Neuronal stem cell (in vitro differentiated cells): ENCODE results near the gene ACAP2.

Source experiments
- DNase-seq: peaks from one replicate; pipeline ENCODE4 v3.0.0-alpha.2; 2013; ENCODE audit warnings: low spot score
- H2AFZ ChIP-seq: one replicate; pipeline ENCODE4 v1.6.1; 2013; ENCODE audit warnings: mild to moderate bottlenecking, low read length, inconsistent platforms
- H2AK5ac ChIP-seq: 2 replicates; pipeline ENCODE4 v1.6.1; 2013; ENCODE audit warnings: low read depth, mild to moderate bottlenecking, inconsistent platforms, low read length, moderate library complexity, mixed read lengths
- H2BK120ac ChIP-seq: 2 replicates; pipeline ENCODE4 v1.6.1; 2013; ENCODE audit warnings: low read depth, mild to moderate bottlenecking, inconsistent platforms, low read length, moderate library complexity, mixed read lengths
- H2BK12ac ChIP-seq: one replicate; pipeline ENCODE4 v1.6.1; 2013; ENCODE audit warnings: low read length, inconsistent platforms
- H2BK15ac ChIP-seq: 2 replicates; pipeline ENCODE4 v1.6.1; 2013; ENCODE audit warnings: mild to moderate bottlenecking, low read length, inconsistent platforms, mixed read lengths
- H2BK5ac ChIP-seq: one replicate; pipeline ENCODE4 v1.6.1; 2013; ENCODE audit warnings: inconsistent platforms, mild to moderate bottlenecking, low read length, moderate library complexity
- H3K14ac ChIP-seq: one replicate; pipeline ENCODE4 v1.6.1; 2013; ENCODE audit warnings: low read length, inconsistent platforms
- H3K18ac ChIP-seq: 2 replicates; pipeline ENCODE4 v1.6.1; 2013; ENCODE audit warnings: low read length, inconsistent platforms
- H3K23ac ChIP-seq: 2 replicates; pipeline ENCODE4 v1.6.1; 2013; ENCODE audit warnings: low read depth, mild to moderate bottlenecking, mixed read lengths, low read length, inconsistent platforms; ENCODE audit not compliant: poor library complexity
- H3K27ac ChIP-seq: replicated peaks from 3 replicates; pipeline ENCODE4 v1.5.1; 2013; ENCODE audit warnings: low read length, inconsistent platforms
- H3K27me3 ChIP-seq, 3 experiments: 2 replicates each; pipeline ENCODE4 v1.6.1; 2013; ENCODE audit warnings: low read length in 3 of 3, mild to moderate bottlenecking in 2 of 3, inconsistent platforms in 1 of 3, low read depth in 1 of 3, mixed read lengths in 1 of 3, moderate library complexity in 1 of 3; ENCODE audit not compliant: control insufficient read depth in 3 of 3, insufficient read depth in 3 of 3
- H3K36me3 ChIP-seq, 2 donors: replicated peaks in 1 of 2; 2 replicates each; pipeline ENCODE4 v1.6.1; 2013; ENCODE audit warnings: low read length in 2 of 2; ENCODE audit not compliant: control insufficient read depth in 2 of 2, insufficient read depth in 2 of 2
- H3K4ac ChIP-seq: 2 replicates; pipeline ENCODE4 v1.6.1; 2013; ENCODE audit warnings: inconsistent platforms, mild to moderate bottlenecking, low read length, moderate library complexity
- H3K4me1 ChIP-seq, 2 donors: 1 replicate in 1 of 2; 2 replicates in 1 of 2; pipeline ENCODE4 v1.6.1; 2013; ENCODE audit warnings: low read length in 2 of 2, low read depth in 1 of 2; ENCODE audit not compliant: control insufficient read depth in 2 of 2, insufficient read depth in 1 of 2
- H3K4me2 ChIP-seq: one replicate; pipeline ENCODE4 v1.6.1; 2013; ENCODE audit warnings: mild to moderate bottlenecking, low read length, inconsistent platforms; ENCODE audit not compliant: insufficient read depth, poor library complexity, severe bottlenecking
- H3K4me3 ChIP-seq, 2 donors: 2 replicates each; pipeline ENCODE4 v1.5.1; 2013; ENCODE audit warnings: low read length in 2 of 2, mild to moderate bottlenecking in 2 of 2, inconsistent platforms in 1 of 2, moderate library complexity in 1 of 2
- H3K79me1 ChIP-seq: one replicate; pipeline ENCODE4 v1.6.1; 2013; ENCODE audit warnings: low read depth, mild to moderate bottlenecking, inconsistent platforms, low read length, moderate library complexity
- H3K9ac ChIP-seq: one replicate; pipeline ENCODE4 v1.6.1; 2013; ENCODE audit warnings: mild to moderate bottlenecking, low read depth, low read length, inconsistent platforms; ENCODE audit not compliant: poor library complexity
- H3K9me3 ChIP-seq, 2 donors: replicated peaks in 1 of 2; 2 replicates each; pipeline versions ENCODE3 to v1.6.1; 2013; ENCODE audit warnings: low read length in 2 of 2, mild to moderate bottlenecking in 2 of 2, inconsistent platforms in 1 of 2, low read depth in 1 of 2, mixed read lengths in 1 of 2, moderate library complexity in 1 of 2; ENCODE audit not compliant: control insufficient read depth in 2 of 2, insufficient read depth in 1 of 2
- H4K8ac ChIP-seq: one replicate; pipeline ENCODE4 v1.6.1; 2013; ENCODE audit warnings: low read depth, mild to moderate bottlenecking, inconsistent platforms, low read length, moderate library complexity
- H4K91ac ChIP-seq: one replicate; pipeline ENCODE4 v1.6.1; 2013; ENCODE audit warnings: low read length, low read depth, mild to moderate bottlenecking, inconsistent platforms; ENCODE audit not compliant: poor library complexity
- WGBS, 2 donors: extraction: QIAGEN DNeasy Blood & Tissue Kit; methylation state at CpG; one replicate each; pipeline ENCODE4 v1.1.7; 2013; ENCODE audit warnings: missing lambda C conversion rate in 2 of 2, mixed read lengths in 1 of 2; ENCODE audit not compliant: insufficient read length in 2 of 2, insufficient replicate concordance in 1 of 2; ENCODE audit errors: extremely low coverage in 2 of 2; 5-methylcytosine and 5-hydroxymethylcytosine counted together

The ACAP2 gene

DNA sequence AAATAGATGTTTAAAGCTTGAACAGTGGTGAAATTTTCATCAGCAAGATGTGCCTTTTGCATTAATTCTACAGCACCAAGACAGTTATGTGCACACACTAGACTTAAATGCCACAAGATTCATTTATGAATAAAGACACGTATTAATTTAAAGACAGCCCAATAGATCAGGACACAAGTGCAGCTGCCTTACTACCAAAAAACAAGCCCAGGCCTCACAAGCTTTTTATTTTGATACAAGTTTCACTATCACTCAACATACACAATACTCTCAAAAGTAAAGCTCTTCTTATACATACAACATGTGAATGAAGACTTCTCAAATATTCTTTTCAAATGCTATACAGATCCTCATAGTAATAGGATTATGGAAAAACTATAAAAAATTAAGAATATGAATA lies 2.4 kb downstream of the ACAP2 start:
- no peak overlapping the region for H2BK5ac ChIP-seq
- peaks cover 6% of the 10 kb centered on the region for H3K79me1 ChIP-seq
- no peak overlapping the region for H3K4me2 ChIP-seq
- no peak overlapping the region for H3K27ac ChIP-seq
- no peak overlapping the region for H3K23ac ChIP-seq
- no peak overlapping the region for H4K8ac ChIP-seq
- H3K14ac ChIP-seq = no peak overlapping the region
- no peak for DNase-seq
- no peak overlapping the region for H3K18ac ChIP-seq
- no peaks in the 10 kb centered on the region for H3K9me3 ChIP-seq
- no peak overlapping the region for H2BK15ac ChIP-seq
- H3K36me3 ChIP-seq = no peaks in the 10 kb centered on the region
- no peak overlapping the region for H2BK120ac ChIP-seq
- H2BK12ac ChIP-seq = no peak overlapping the region
- no peak overlapping the region for H2AK5ac ChIP-seq
- H3K9ac ChIP-seq = no peak overlapping the region
- WGBS, 2 donors = no CpG with 5 or more reads among the region's 1 CpG
- no peaks in the 10 kb centered on the region for H3K27me3 ChIP-seq
- H3K4me3 ChIP-seq = no peak overlapping the region
- peaks cover 5 to 13% of the 10 kb centered on the region in 2 donors for H3K4me1 ChIP-seq
- no peak overlapping the region for H4K91ac ChIP-seq
- no peak overlapping the region for H3K4ac ChIP-seq
- H2AFZ ChIP-seq = no peak overlapping the region

GRCh38 chr3:195438371-195438770 lies 4.4 kb downstream of the ACAP2 start:
- WGBS, 2 donors = no CpG with 5 or more reads among the region's 2 CpGs
- Histone ChIP-seq H3K4me2 (no peak overlapping the region), H2AK5ac (no peak overlapping the region), H3K14ac (no peak overlapping the region), H3K79me1 (peaks cover 6% of the 10 kb centered on the region), H2BK12ac (no peak overlapping the region), H3K4me3 (no peak overlapping the region), H3K27me3 (no peaks in the 10 kb centered on the region), H3K4me1 (peaks cover 1 to 10% of the 10 kb centered on the region in 2 donors), H4K8ac (no peak overlapping the region), H3K27ac (no peak overlapping the region), H3K9ac (no peak overlapping the region), H3K18ac (no peak overlapping the region), H3K36me3 (no peaks in the 10 kb centered on the region), H2BK15ac (no peak overlapping the region), H2AFZ (no peak overlapping the region), H3K9me3 (no peaks in the 10 kb centered on the region), H3K4ac (no peak overlapping the region), H3K23ac (no peak overlapping the region), H2BK120ac (no peak overlapping the region), H4K91ac (no peak overlapping the region), H2BK5ac (no peak overlapping the region)
- DNase-seq = no peak

DNA sequence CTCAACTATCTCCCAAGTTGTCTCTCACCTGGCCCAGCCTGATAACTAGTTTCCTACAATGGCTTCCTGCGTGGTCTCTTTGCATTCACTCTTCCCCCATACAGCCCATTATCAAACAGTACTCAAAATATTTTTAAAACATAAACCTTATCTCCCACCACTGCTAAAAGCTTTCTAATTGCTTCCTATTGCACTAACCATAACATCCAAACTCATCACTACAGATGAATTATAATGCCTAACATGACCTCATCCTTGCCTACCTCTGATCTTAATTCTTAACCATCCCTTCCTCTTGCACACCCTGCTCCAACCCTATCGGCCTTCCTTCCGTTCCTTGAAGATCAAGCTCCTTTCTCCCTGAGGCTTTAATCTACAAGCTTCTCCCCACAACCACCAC lies 17.0 kb downstream of the ACAP2 start:
- Histone ChIP-seq H3K27ac (no peak overlapping the region), H3K23ac (no peak overlapping the region), H2AK5ac (no peak overlapping the region), H3K79me1 (no peaks in the 10 kb centered on the region), H2BK120ac (no peak overlapping the region), H2BK12ac (no peak overlapping the region), H4K8ac (no peak overlapping the region), H3K27me3 (no peaks in the 10 kb centered on the region), H3K4me3 (no peak overlapping the region), H3K36me3 (no peaks in the 10 kb centered on the region), H3K4ac (no peak overlapping the region), H3K4me1 (peaks cover 0 to 2% of the 10 kb centered on the region in 2 donors), H4K91ac (no peak overlapping the region), H2AFZ (no peak overlapping the region), H2BK5ac (no peak overlapping the region), H3K4me2 (no peak overlapping the region), H2BK15ac (no peak overlapping the region), H3K14ac (no peak overlapping the region), H3K9me3 (peaks cover 0 to 2% of the 10 kb centered on the region in 2 donors), H3K9ac (no peak overlapping the region), H3K18ac (no peak overlapping the region)
- no peak for DNase-seq
- no CpG with 5 or more reads among the region's 3 CpGs for WGBS, 2 donors

- no peak overlapping the region for H2AK5ac ChIP-seq
- peaks cover 0 to 2% of the 10 kb centered on the region in 2 donors for H3K4me1 ChIP-seq
- H3K27ac ChIP-seq = no peak overlapping the region
- H4K91ac ChIP-seq = no peak overlapping the region
- H3K9me3 ChIP-seq = peaks cover 0 to 2% of the 10 kb centered on the region in 2 donors
- no peak for DNase-seq
- H3K4me2 ChIP-seq = no peak overlapping the region
- no peak overlapping the region for H3K4me3 ChIP-seq
- no peak overlapping the region for H3K18ac ChIP-seq
- no peak overlapping the region for H2BK15ac ChIP-seq
- H3K36me3 ChIP-seq = no peaks in the 10 kb centered on the region
- no peak overlapping the region for H3K9ac ChIP-seq
- H3K27me3 ChIP-seq = no peaks in the 10 kb centered on the region
- H3K23ac ChIP-seq = no peak overlapping the region
- H3K79me1 ChIP-seq = no peaks in the 10 kb centered on the region
- H2BK120ac ChIP-seq = no peak overlapping the region
- H4K8ac ChIP-seq = no peak overlapping the region
- H3K14ac ChIP-seq = no peak overlapping the region
- H3K4ac ChIP-seq = no peak overlapping the region
- H2BK12ac ChIP-seq = no peak overlapping the region
- no CpG with 5 or more reads among the region's 2 CpGs for WGBS, 2 donors
- no peak overlapping the region for H2AFZ ChIP-seq
- H2BK5ac ChIP-seq = no peak overlapping the region
These were observed 19.0 kb downstream of the ACAP2 start for GRCh38 chr3:195423818-195424217.
